Right ventricle myocardium inferior (tissue), 1 donor: ENCODE data around the gene RAB11FIP4. TPM values are rescaled to one million over a fixed set of nuclear protein-coding genes. Genes with fewer than 3 reads are reported as not detected.

Experiments used
- ATAC-seq: fragments of 200-7000 bp; cut with Tn5 transposase; one replicate; pipeline ENCODE4 v1.9.1; 2020; ENCODE audit warnings: mild to moderate bottlenecking, moderate library complexity
- DNase-seq: peaks from one replicate; pipeline ENCODE4 v3.0.0; 2021; ENCODE audit errors: missing footprints
- intact Hi-C: fragments of 100-400 bp; cut with DNase I; formaldehyde crosslinking; loops from one replicate; pipeline ENCODE4 v1.11.0; 2022
- total RNA-seq: library from RNA; stranded (reverse); fragmentation: NEBNext Ultra II Directional; extraction: Animal tissue kit (Norgen Biotek cat#: 25700); gene quantifications from one replicate; pipeline ENCODE4 v1.2.1, GENCODE V29; 2021
- donor health status: DM: no; HTN: yes; CAD: no; lungs with severe emphysema.

RAB11FIP4 gene
- total RNA-seq, 1 donor from 2014 or later, result 13.6 TPM

DNA sequence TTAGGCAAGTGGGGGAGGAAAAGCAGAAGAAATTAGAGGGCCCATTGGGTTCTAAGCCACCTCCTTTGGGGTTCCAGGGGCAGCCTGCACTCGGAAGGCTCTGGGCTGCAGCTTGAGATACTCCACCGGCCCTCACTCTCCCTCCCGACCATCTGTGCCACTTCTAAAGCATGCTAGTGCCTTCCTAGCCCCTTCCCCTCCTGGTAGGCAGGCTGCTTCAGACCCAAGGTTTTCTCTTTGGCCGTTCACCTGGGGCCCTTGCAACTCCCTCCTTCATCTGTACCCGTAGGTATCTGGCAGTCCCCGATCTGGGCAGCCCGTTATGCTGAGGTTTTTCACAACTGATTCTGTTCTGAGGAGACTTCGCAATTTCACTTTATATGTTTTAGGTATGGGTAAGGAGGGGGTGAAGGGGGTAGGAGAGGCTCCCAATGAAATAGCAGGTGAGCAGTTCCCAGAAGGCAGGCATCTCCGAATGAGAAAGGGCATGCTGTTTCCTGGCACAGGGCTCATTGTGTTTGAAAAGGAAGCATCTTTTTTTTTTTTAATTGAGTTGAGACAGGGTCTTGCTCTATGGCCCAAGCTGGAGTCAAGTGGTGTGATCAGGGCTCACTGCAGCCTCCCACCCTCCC, 98.7 kb downstream of the RAB11FIP4 start:
- ATAC-seq (no peak), DNase-seq (no peak)
- intact Hi-C loops, result no loop called here

- DNase-seq, result no peak
- intact Hi-C loops, result no loop called here
- ATAC-seq, result no peak
Measured at GRCh38 chr17:31490671-31491375, 99.3 kb downstream of the RAB11FIP4 start.

GRCh38 chr17:31491376-31492131, 100.1 kb downstream of the RAB11FIP4 start:
- ATAC-seq (no peak), DNase-seq (peak; percentile 75)
- intact Hi-C loops, result no loop called here

- intact Hi-C loops, result no loop called here
- no peak for DNase-seq
- no peak for ATAC-seq
Measured at GRCh38 chr17:31492206-31492605, 100.7 kb downstream of the RAB11FIP4 start.

DNA sequence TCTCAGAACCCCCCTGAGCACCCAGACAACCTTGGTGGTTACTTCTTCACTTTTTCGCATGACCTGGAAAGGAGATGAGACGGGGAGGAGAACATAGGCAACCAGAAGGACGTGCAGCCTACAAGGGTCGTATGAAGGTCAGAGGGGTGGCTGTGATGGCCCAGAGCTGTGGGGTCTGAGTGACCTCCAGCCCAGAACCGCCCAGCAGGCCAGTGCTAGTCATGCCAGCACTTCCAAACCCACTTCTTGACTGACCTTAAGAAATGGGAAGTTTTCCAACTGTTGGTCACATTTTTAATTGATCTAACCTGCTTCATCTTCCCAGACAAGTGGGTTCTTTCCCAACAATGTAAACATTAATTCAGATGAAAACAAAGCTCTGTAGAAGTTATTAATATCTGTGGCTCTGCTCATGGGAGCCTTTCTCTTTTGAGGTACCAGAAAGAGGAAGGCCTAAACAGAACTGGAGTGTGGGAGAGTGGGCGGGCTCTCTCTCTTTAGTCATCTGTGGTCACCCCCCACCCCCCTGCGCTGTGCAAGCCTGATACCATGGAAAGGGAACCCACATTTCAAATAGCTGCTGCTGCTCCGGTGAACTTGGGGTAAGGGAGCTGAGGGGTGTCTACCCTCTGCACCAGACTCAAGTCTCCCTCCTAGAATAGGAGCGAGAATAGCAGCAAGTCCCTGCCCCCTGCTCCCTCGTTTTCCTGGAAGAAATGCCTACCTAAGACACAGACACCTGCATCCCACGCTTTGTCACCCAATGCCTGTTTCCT, 101.6 kb downstream of the RAB11FIP4 start:
- ATAC-seq, result no peak
- DNase-seq, result peak; percentile 84
- intact Hi-C loops, result no loop called here

DNA sequence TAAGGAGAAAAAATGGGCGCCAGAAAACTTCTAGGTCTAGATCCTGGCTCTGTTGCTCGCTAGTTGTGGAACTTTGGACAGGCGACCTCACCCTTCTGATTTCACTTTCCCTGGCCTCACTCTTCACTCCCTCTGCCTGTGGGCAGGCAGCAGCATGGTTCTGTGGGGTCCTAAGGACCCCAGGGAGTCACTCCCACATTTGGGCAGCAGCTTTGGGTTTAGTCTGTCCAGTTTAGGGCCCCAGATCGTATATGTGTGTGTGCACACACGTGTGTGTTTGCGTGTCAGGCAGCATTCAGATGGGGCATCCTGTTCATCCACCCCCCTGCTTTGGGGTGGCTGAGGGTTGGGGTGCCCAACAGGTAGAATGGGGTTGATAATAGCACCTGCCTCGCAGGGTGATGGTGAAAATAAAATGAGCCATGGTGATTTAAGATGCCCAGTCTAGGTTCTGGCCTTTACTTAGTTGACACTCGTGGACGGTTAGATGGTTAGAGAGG, 102.2 kb downstream of the RAB11FIP4 start:
- no peak for DNase-seq
- ATAC-seq, result no peak
- intact Hi-C loops, result no loop called here

- DNase-seq (no peak), ATAC-seq (no peak)
Measured at GRCh38 chr17:31494259-31495021, 103.0 kb downstream of the RAB11FIP4 start.

DNA sequence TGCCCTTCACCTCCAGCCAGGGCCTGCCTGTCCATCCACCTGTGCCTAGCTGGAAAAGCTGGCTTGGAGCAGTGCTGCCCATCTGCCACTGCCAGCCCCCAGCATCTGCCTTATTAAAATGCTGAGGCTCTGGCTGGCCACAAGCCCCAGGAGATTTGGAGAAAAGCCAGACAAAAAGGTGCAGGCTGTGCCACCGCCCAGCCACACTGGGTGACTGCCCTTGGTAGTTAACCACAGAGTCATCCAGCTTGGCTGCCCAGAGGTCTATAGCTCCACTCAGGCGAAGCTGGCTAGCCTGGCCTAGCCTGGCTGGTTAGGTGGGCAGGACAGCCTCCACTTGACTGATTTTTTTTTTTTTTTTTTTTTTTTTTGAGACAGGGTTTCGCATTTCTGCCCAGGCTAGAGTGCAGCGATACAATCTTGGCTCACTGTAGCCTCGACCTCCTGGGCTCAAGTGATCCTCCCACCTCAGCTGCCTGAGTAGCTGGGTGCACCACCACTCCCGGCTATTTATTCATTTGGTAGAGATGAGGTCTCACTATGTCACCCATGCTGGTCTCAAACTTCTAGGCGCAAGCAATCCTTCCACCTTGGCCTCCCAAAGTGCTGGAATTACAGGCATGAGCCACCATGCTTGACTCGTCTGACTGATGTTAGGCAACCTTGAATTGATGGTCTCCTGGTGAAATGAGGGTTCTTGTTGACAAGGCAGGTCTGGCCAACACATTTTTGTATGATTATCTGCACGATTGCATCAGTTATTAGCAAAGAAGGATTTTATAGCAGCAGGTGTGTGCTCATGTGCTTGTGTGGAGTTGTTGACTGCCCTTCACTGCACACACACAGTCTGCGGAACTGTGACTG, 103.8 kb downstream of the RAB11FIP4 start:
- ATAC-seq, result peak; percentile 53
- intact Hi-C loops, result no loop called here
- DNase-seq, result no peak

More at GRCh38 chr17:31494259-31495021, 103.0 kb downstream of the RAB11FIP4 start:
- intact Hi-C loops, result no loop called here

DNA sequence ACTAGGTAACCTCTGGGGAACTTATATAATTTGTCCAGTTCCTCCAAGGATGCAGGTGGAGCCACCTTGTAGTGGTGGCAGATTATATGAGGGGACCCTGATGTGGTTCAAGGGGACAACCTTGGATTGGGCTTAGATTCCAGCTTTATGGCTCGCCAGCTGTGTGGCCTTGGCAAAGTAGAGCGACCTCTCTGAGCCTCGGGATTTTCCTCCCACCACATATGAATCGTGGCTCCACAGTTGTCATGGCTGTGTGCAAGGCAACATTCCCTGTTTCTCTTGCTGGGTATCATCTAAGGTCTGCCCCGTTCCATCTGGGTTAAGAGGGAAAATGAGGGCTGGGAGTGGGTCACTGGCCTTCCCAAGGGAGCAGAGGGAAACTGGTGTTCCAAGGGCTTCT, 104.6 kb downstream of the RAB11FIP4 start:
- DNase-seq (no peak), ATAC-seq (no peak)
- intact Hi-C loops, result no loop called here

DNA sequence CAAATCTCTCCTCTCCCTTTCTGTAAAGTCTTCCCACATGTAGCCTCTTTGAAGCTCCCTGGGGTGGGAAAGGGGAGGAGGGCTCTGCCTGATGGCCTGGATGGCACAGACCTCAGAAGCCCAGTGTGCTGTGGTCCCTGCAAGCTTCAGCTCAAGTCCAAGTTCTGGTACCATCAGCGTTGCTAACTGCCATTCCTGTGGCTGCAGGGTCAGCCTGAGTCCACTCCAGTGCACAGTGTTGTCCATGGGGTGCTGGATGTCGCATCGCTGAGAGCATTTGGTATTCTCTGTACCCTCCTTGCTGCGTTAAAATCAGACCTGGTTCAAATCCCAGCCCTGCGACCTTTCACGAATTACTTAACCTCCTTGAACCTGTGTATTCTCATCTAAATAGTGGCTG, 105.1 kb downstream of the RAB11FIP4 start:
- DNase-seq (no peak), ATAC-seq (no peak)
- intact Hi-C loops, result no loop called here

- intact Hi-C loops, result no loop called here
- no peak for DNase-seq
Measured at GRCh38 chr17:31497431-31497830, 106.0 kb downstream of the RAB11FIP4 start.

GRCh38 chr17:31497994-31498826, 106.7 kb downstream of the RAB11FIP4 start:
- intact Hi-C loops, result no loop called here
- no peak for DNase-seq

More at GRCh38 chr17:31497431-31497830, 106.0 kb downstream of the RAB11FIP4 start:
- no peak for ATAC-seq

GRCh38 chr17:31499771-31500554, 108.5 kb downstream of the RAB11FIP4 start:
- DNase-seq, result peak; percentile 74
- ATAC-seq, result peak; percentile 91
- intact Hi-C loops, result no loop called here

More at GRCh38 chr17:31497994-31498826, 106.7 kb downstream of the RAB11FIP4 start:
- ATAC-seq, result no peak

DNA sequence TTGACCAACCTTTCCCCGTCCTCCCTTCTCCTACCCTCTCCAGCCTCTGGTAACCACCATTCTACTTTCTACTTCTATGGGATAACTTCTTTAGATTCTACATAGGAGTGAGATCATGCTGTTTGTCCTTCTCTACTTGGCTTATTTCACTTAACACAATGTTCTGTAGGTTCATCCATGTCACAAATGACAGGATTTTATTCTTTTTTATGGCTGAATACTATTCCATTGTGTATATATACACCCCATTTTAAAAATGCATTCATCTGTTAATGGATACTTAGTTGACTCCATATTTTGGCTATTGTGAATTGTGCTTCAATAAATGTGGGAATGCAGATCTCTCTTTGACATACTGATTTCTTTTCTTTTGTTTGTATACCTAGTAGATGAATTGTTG, 115.0 kb downstream of the RAB11FIP4 start:
- DNase-seq, result no peak
- intact Hi-C loops, result no loop called here
- ATAC-seq, result no peak

DNA sequence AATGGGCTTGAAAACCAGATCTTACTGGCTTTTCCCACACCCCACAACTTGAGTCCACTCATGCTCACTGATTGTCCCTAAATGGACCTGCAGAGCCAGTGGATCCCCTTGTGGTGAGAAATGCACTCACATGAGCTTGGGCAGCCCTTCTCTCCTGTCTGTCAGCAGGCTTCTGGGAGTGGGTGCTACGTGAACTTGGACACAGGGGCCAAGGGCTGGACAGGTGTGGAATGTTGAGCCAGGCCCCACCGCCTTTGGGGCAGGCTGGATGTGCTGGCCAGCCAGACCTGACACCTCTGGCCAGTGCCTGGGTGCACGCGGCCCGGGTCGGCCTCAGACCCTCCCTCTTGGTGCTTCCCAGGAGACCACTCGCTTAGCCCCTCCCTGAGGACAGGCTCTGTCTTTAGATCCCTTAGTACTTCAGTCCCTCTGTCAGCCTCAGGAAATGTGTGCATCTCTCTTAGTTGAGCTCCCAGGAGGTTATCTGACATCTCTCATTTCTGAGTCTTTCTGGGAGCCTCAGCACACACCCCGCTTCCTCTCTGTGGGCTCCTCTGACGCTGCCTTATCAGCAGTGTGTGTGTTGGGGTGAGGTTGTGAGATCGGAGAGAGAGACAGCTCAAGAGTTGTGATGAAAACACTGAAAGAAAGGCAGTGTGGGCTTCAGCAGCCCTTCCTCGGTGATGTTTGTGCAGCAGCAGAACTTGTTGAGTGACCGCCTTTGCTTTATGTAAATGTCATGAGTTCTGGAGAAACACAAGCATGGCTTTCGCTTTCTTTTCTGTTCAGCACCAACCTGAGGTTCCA, 117.0 kb downstream of the RAB11FIP4 start:
- ATAC-seq, result no peak
- intact Hi-C loops, result no loop called here
- peak; percentile 43 for DNase-seq
